GM18526 (cell line): ENCODE results near the gene SNRPA1.

Experiments used
- POLR2A ChIP-seq: IDR thresholded peaks from 3 replicates; pipeline ENCODE4 v1.6.1; 2011; ENCODE audit not compliant: insufficient read length; ENCODE audit errors: extremely low read depth

The SNRPA1 gene

DNA sequence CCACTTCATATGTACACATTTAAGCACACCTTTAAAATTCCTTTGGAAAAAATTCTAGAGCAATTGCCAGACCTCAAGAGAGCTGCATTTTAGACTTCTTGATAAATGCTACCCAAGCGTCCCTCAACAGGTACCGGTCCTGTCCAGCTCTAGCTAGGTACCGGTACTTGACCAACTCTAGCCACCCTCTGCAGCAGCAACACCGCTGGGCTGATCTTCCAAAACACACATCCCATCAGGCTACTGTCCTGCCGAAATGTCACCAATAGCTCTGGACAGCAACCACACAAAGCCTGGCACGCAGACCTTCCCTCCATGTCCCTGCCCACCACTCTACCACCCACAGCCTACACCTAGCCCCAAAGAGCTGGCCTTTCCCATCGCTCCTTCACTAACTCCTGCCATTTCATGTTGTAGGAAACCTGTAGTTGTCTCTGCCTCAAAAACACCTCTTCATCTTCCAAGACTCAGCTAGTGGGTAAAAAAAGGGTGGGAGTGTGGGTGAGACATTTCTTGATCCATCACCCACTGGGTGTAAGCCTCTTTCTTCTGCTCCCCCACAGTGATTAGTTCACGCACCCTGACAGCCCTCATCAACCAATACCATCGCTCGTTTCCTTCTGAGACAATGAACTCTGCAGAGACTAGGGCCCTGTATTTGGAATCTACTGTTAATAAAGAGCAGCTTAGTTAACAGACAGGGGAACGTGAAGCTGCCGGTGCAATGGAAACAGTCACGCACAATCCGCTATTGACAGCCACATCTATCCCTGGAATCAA, 50.0 kb downstream of the SNRPA1 start:
- no peak for TF ChIP-seq POLR2A

DNA sequence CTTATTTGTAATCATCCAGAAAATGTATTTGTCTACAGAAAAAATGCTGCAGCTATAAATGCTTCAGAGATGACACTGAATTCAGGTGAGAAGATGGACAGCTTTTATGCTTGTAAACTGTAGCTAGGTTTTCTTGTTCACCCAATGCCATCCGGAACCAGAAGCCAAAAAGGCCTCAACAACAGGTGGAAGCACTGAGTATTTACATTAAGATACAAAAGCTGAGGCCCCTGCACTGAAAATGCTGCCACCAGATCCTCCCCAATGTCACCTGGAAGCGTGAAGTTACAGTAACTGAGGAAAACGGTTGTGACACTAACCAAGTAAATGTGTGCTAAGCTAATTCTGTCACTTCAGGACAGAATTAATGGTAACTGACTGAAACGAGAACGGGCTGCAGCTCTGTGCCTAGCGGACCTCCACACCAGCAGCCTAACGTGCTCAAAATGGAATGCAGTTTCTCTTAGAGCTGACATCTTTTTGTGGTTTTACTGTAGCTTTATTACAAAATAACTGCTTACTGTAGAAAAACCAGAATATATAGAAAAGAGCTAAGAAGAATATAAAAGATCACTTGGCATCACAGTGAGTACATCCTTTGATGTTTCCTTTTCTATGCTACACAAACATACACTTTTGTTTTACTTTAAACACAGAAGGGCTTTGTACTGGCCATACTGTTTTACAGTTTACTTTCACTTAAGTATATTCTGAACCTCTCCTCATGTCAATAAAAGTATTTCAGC, 50.8 kb downstream of the SNRPA1 start:
- TF ChIP-seq POLR2A: no peak

- TF ChIP-seq POLR2A: no peak
Observed at GRCh38 chr15:101243420-101243819, 51.6 kb downstream of the SNRPA1 start.

DNA sequence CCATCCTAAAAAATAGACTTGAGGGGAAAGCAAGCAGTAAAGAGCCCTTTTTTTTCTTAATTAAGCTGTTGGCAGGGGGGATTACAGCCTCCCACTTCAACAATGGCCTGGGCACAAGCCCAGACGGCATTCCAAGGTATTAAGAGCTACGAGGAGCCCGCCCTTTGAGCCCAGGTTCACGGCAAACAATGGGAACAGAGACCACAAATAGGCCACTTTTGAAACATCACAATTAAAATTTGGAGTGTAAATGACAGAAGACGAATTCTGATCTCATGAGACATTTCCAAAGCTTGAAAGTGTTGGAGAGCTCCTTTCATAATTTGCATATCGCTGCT, 52.1 kb downstream of the SNRPA1 start:
- TF ChIP-seq POLR2A: no peak

DNA sequence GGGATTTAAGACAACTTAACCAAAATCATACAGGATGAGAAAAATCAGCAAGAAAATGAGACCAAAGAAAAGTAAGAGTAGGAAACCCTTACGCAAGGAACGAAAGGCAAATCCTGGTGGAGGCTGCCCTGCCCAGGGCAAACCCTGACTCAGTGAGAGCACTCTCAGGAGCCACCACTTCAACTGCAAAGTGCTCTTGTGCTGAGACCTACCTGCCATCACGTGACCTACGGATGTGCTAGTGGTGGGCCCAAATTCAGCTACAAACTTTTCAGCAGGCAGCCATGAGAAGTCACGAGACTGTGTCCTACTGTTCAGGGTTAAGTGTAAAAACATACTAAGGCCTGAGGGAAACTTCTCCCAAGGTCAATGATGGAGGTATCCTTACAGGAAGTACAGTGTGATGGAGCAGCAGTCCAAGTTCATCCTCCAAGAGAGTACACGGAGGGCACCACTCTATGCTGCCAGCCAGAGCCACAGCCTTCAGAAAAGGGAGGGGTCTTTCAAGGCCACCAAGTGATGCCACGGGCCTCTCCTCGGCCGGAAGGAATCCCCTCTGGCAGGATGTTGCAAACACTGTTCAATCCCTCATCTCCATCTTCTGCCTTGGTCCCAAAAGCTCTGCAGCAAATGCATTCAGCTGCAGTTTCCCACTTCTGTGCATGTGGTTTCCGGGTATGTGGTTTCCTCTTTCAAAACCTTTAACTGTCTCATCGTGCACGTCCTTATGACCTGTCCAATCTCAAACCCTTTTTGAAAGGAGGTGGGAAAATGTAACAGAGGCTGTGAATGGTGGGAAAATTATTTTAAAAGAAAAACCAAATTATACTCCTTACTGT, 52.7 kb downstream of the SNRPA1 start:
- TF ChIP-seq POLR2A: no peak

DNA sequence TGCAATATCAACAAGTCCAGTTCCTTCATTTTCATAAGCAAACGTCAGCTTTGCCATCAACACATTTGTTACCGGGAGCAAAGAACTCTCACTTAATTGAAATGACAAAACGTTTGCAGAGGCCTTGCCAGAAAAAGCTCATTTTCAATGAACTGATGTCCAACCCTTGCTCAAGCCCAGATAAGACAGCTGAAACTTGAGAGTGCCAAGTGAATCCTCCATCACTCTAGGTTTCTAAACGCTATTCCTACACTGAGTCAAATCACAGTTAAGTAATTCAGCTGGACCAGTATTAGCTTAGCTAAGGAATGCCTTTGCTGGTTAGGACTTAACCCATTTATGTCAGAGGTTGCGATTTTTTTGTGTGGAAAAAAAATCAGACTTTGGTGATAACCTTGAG, 54.7 kb downstream of the SNRPA1 start:
- no peak for TF ChIP-seq POLR2A

- TF ChIP-seq POLR2A: no peak
Observed at GRCh38 chr15:101239724-101240136, 55.3 kb downstream of the SNRPA1 start.

DNA sequence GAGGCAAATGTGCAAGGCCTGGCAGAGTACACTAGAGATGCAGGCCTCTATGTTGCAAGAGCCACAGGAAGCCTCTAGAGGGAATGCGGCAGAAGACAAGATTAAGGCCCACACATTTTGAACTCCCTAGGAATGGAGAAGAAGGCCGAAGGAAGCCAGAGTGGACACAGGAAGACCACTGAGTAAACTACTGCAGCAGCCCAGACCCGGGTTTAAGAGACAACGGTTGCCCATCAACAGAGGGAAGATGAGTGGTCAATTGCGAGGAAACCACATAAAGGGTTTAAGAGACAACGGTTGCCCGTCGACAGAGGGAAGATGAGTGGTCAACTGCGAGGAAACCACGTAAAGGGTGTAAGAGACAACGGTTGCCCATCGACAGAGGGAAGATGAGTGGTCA, 57.8 kb downstream of the SNRPA1 start:
- no peak for TF ChIP-seq POLR2A

- TF ChIP-seq POLR2A: no peak
Observed at GRCh38 chr15:101233651-101234280, 61.3 kb downstream of the SNRPA1 start.

DNA sequence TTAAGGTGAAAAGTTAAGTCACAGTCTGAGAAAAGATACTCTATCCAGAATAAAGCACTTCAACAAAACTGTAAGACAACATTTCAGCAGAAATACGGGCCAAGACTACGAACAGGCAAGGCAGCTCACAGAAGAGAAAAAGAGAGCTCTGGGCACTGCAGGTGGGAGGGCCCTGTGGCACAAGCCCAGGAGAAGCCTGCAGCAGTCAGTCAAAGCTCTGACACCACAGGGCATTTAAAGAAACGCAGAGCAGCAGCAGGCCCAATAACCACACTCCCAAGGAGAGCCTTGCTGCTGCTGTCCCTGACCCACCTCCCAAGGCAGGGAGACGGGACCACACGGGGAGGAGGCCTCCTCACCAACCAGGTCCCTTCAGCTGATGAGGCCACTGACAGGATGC, 62.4 kb downstream of the SNRPA1 start:
- no peak for TF ChIP-seq POLR2A
